Neuronal stem cell (in vitro differentiated cells): ENCODE measurements around the gene DDC.
"Not testable (repeated sequence)": the region's sequence is repeated elsewhere in the genome, so short reads cannot be mapped to it uniquely, and the experiment has no call there.

Experiments used
- DNase-seq: peaks from one replicate; pipeline ENCODE4 v3.0.0-alpha.2; 2013; ENCODE audit warnings: low spot score
- H2AFZ ChIP-seq: one replicate; pipeline ENCODE4 v1.6.1; 2013; ENCODE audit warnings: mild to moderate bottlenecking, low read length, inconsistent platforms
- H2AK5ac ChIP-seq: 2 replicates; pipeline ENCODE4 v1.6.1; 2013; ENCODE audit warnings: low read depth, mild to moderate bottlenecking, inconsistent platforms, low read length, moderate library complexity, mixed read lengths
- H2BK120ac ChIP-seq: 2 replicates; pipeline ENCODE4 v1.6.1; 2013; ENCODE audit warnings: low read depth, mild to moderate bottlenecking, inconsistent platforms, low read length, moderate library complexity, mixed read lengths
- H2BK12ac ChIP-seq: one replicate; pipeline ENCODE4 v1.6.1; 2013; ENCODE audit warnings: low read length, inconsistent platforms
- H2BK15ac ChIP-seq: 2 replicates; pipeline ENCODE4 v1.6.1; 2013; ENCODE audit warnings: mild to moderate bottlenecking, low read length, inconsistent platforms, mixed read lengths
- H2BK5ac ChIP-seq: one replicate; pipeline ENCODE4 v1.6.1; 2013; ENCODE audit warnings: inconsistent platforms, mild to moderate bottlenecking, low read length, moderate library complexity
- H3K14ac ChIP-seq: one replicate; pipeline ENCODE4 v1.6.1; 2013; ENCODE audit warnings: low read length, inconsistent platforms
- H3K18ac ChIP-seq: 2 replicates; pipeline ENCODE4 v1.6.1; 2013; ENCODE audit warnings: low read length, inconsistent platforms
- H3K23ac ChIP-seq: 2 replicates; pipeline ENCODE4 v1.6.1; 2013; ENCODE audit warnings: low read depth, mild to moderate bottlenecking, mixed read lengths, low read length, inconsistent platforms; ENCODE audit not compliant: poor library complexity
- H3K27ac ChIP-seq: replicated peaks from 3 replicates; pipeline ENCODE4 v1.5.1; 2013; ENCODE audit warnings: low read length, inconsistent platforms
- H3K27me3 ChIP-seq, 3 experiments: 2 replicates each; pipeline ENCODE4 v1.6.1; 2013; ENCODE audit warnings: low read length in 3 of 3, mild to moderate bottlenecking in 2 of 3, inconsistent platforms in 1 of 3, low read depth in 1 of 3, mixed read lengths in 1 of 3, moderate library complexity in 1 of 3; ENCODE audit not compliant: control insufficient read depth in 3 of 3, insufficient read depth in 3 of 3
- H3K36me3 ChIP-seq, 2 donors: replicated peaks in 1 of 2; 2 replicates each; pipeline ENCODE4 v1.6.1; 2013; ENCODE audit warnings: low read length in 2 of 2; ENCODE audit not compliant: control insufficient read depth in 2 of 2, insufficient read depth in 2 of 2
- H3K4ac ChIP-seq: 2 replicates; pipeline ENCODE4 v1.6.1; 2013; ENCODE audit warnings: inconsistent platforms, mild to moderate bottlenecking, low read length, moderate library complexity
- H3K4me1 ChIP-seq, 2 donors: 1 replicate in 1 of 2; 2 replicates in 1 of 2; pipeline ENCODE4 v1.6.1; 2013; ENCODE audit warnings: low read length in 2 of 2, low read depth in 1 of 2; ENCODE audit not compliant: control insufficient read depth in 2 of 2, insufficient read depth in 1 of 2
- H3K4me2 ChIP-seq: one replicate; pipeline ENCODE4 v1.6.1; 2013; ENCODE audit warnings: mild to moderate bottlenecking, low read length, inconsistent platforms; ENCODE audit not compliant: insufficient read depth, poor library complexity, severe bottlenecking
- H3K4me3 ChIP-seq, 2 donors: 2 replicates each; pipeline ENCODE4 v1.5.1; 2013; ENCODE audit warnings: low read length in 2 of 2, mild to moderate bottlenecking in 2 of 2, inconsistent platforms in 1 of 2, moderate library complexity in 1 of 2
- H3K79me1 ChIP-seq: one replicate; pipeline ENCODE4 v1.6.1; 2013; ENCODE audit warnings: low read depth, mild to moderate bottlenecking, inconsistent platforms, low read length, moderate library complexity
- H3K9ac ChIP-seq: one replicate; pipeline ENCODE4 v1.6.1; 2013; ENCODE audit warnings: mild to moderate bottlenecking, low read depth, low read length, inconsistent platforms; ENCODE audit not compliant: poor library complexity
- H3K9me3 ChIP-seq, 2 donors: replicated peaks in 1 of 2; 2 replicates each; pipeline versions ENCODE3 to v1.6.1; 2013; ENCODE audit warnings: low read length in 2 of 2, mild to moderate bottlenecking in 2 of 2, inconsistent platforms in 1 of 2, low read depth in 1 of 2, mixed read lengths in 1 of 2, moderate library complexity in 1 of 2; ENCODE audit not compliant: control insufficient read depth in 2 of 2, insufficient read depth in 1 of 2
- H4K8ac ChIP-seq: one replicate; pipeline ENCODE4 v1.6.1; 2013; ENCODE audit warnings: low read depth, mild to moderate bottlenecking, inconsistent platforms, low read length, moderate library complexity
- H4K91ac ChIP-seq: one replicate; pipeline ENCODE4 v1.6.1; 2013; ENCODE audit warnings: low read length, low read depth, mild to moderate bottlenecking, inconsistent platforms; ENCODE audit not compliant: poor library complexity
- whole genome bisulfite sequencing, 2 donors: extraction: QIAGEN DNeasy Blood & Tissue Kit; methylation state at CpG; one replicate each; pipeline ENCODE4 v1.1.7; 2013; ENCODE audit warnings: missing lambda C conversion rate in 2 of 2, mixed read lengths in 1 of 2; ENCODE audit not compliant: insufficient read length in 2 of 2, insufficient replicate concordance in 1 of 2; ENCODE audit errors: extremely low coverage in 2 of 2; 5-methylcytosine and 5-hydroxymethylcytosine counted together

The DDC gene

DNA sequence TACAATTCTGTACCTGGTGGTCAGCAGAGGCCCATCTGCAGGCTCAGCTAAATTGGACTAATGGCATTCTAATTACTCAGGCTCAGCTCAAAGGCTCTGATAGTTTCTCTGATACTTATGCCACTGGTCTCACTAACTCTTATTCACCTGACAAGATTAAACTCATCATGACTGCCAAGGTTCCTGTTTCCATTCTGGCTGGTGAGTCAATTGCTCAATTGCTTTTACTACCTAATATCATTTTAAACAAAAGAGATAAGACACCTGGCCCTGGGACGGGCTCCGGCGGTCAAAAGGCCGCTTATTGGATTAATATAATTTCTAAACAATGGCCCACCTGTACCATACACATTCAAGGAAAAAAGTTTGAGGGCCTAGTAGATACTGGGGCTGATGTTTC lies 12.9 kb upstream of the DDC start:
- not testable (repeated sequence) for H3K27me3 ChIP-seq, H3K4ac ChIP-seq, H3K14ac ChIP-seq, DNase-seq, H3K4me2 ChIP-seq, H2BK12ac ChIP-seq, H4K91ac ChIP-seq, H2BK15ac ChIP-seq, H3K36me3 ChIP-seq, H3K27ac ChIP-seq, H3K79me1 ChIP-seq, H2BK120ac ChIP-seq, H3K23ac ChIP-seq, H2AK5ac ChIP-seq, H4K8ac ChIP-seq, H2AFZ ChIP-seq, H2BK5ac ChIP-seq, H3K18ac ChIP-seq, H3K9me3 ChIP-seq, H3K4me1 ChIP-seq, H3K4me3 ChIP-seq, H3K9ac ChIP-seq
- no CpG with 5 or more reads among the region's 4 CpGs for WGBS, 2 donors

DNA sequence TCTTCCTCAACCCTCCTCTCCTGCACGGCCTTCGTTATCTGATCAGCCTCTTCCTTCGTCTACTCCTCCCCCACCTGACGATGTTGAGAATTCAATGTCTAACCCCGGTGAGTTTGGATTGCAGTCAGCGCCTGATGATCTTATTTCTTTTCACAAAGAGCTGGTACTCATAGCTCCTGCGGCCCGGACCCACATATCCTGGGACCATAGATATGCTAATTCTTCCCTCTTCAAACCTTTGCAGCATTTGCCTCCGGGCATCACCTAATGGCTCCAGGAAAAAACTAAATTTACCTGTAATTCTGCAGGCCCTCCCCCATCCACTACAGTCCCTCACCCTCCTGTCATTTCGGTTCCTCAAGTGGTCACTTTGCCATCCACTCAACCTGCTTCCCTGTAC lies 12.4 kb upstream of the DDC start:
- no peak overlapping the region for H3K4me2 ChIP-seq
- no CpG with 5 or more reads among the region's 10 CpGs for WGBS, 2 donors

DNA sequence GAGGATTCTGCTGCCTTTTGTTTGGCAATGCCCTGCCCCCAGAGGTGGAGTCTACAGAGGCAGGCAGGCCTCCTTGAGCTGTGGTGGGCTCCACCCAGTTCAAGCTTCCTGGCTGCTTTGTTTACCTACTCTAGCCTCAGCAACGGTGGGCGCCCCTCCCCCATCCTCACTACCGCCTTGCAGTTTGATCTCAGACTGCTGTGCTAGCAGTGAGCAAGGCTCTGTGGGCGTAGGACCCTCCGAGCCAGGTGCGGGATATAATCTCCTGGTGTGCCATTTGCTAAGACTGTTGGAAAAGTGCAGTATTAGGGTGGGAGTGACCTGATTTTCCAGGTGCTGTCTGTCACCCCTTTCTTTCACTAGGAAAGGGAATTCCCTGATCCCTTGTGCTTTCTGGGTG lies 11.2 kb upstream of the DDC start:
- not testable (repeated sequence) for H4K91ac ChIP-seq, H3K27me3 ChIP-seq, H3K14ac ChIP-seq, H3K9ac ChIP-seq, H4K8ac ChIP-seq, H2AFZ ChIP-seq, DNase-seq, H3K4me2 ChIP-seq, H3K36me3 ChIP-seq, H2BK120ac ChIP-seq, H3K4me1 ChIP-seq, H3K23ac ChIP-seq, H3K4ac ChIP-seq, H3K27ac ChIP-seq, H2BK12ac ChIP-seq, H3K18ac ChIP-seq, H2BK5ac ChIP-seq, H3K79me1 ChIP-seq, H3K9me3 ChIP-seq, H2BK15ac ChIP-seq, H2AK5ac ChIP-seq, H3K4me3 ChIP-seq
- WGBS, 2 donors: no CpG with 5 or more reads among the region's 6 CpGs

More for the DNA sequence above, 12.4 kb upstream of the DDC start:
- no peaks in the 10 kb centered on the region for H3K4me1 ChIP-seq
- H3K9me3 ChIP-seq: no peaks in the 10 kb centered on the region
- no peak overlapping the region for H3K4me3 ChIP-seq
- H2BK5ac ChIP-seq: no peak overlapping the region
- H2BK12ac ChIP-seq: no peak overlapping the region
- H2BK120ac ChIP-seq: no peak overlapping the region
- no peak overlapping the region for H4K91ac ChIP-seq
- no peak overlapping the region for H2AK5ac ChIP-seq
- H3K18ac ChIP-seq: no peak overlapping the region
- no peaks in the 10 kb centered on the region for H3K79me1 ChIP-seq
- no peak overlapping the region for H3K14ac ChIP-seq
- no peak overlapping the region for H3K27ac ChIP-seq
- DNase-seq: no peak
- H2AFZ ChIP-seq: no peak overlapping the region
- no peak overlapping the region for H3K9ac ChIP-seq
- no peak overlapping the region for H3K4ac ChIP-seq
- H4K8ac ChIP-seq: no peak overlapping the region
- no peak overlapping the region for H3K23ac ChIP-seq
- H3K27me3 ChIP-seq: no peaks in the 10 kb centered on the region
- H3K36me3 ChIP-seq: no peaks in the 10 kb centered on the region
- H2BK15ac ChIP-seq: no peak overlapping the region

DNA sequence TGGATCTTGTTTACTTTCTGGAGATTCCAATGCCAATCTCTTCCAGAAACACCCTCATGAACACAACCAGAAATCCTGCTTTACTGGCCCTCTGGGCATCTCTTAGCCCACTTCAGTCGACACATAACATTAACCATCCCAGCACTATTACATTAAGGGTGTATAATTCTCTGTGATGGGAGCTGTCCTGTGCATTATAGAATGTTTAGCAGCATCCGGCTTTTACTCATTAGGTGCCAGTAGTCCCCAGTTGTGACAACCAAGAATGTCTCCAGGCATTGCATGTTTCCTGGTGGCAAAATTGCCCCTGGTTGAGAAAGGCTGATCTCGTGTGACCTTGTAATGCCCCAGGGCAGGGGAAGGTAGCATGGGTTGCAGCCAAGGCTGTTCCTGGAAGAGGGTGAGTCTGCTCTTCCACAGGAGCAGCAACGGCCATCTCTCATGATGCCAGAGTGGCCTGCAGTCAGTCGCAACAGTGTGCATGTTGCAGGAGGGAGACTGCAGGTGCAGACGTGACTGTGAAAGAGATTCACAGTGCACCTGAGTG lies 2.6 kb upstream of the DDC start:
- Histone ChIP-seq H3K23ac (no peak overlapping the region), H3K4me3 (peak overlapping the region in 1 of 2 donors; percentile 18), H4K91ac (no peak overlapping the region), H3K9ac (no peak overlapping the region), H3K4ac (no peak overlapping the region), H2BK15ac (no peak overlapping the region), H3K14ac (no peak overlapping the region), H2AK5ac (no peak overlapping the region), H2BK120ac (no peak overlapping the region), H2AFZ (no peak overlapping the region), H3K27ac (no peak overlapping the region), H3K4me1 (no peaks in the 10 kb centered on the region), H3K27me3 (peaks cover 0 to 6% (median 2%) of the 10 kb centered on the region in 3 experiments), H3K18ac (no peak overlapping the region), H4K8ac (no peak overlapping the region), H3K9me3 (no peaks in the 10 kb centered on the region), H2BK12ac (no peak overlapping the region), H3K79me1 (no peaks in the 10 kb centered on the region), H2BK5ac (no peak overlapping the region), H3K36me3 (no peaks in the 10 kb centered on the region), H3K4me2 (no peak overlapping the region)
- WGBS, 2 donors: no CpG with 5 or more reads among the region's 6 CpGs
- DNase-seq: no peak
